ENCODE measurements around the gene BRD1.

GRCh38 chr22:49793871-49794270 lies 33.8 kb downstream of the BRD1 start:
- no peak for TF ChIP-seq SIN3A (IDR thresholded peaks at IDR 0.05; ENCODE audit: borderline replicate concordance, insufficient read depth, low read length)
- no peak for TF ChIP-seq TAF1 (IDR thresholded peaks at IDR 0.05; ENCODE audit: borderline replicate concordance, insufficient read depth, low read length)
- TF ChIP-seq REST (IDR thresholded peaks at IDR 0.05; ENCODE audit: insufficient read depth in 1 of 2, low read depth in 2 of 2, low read length in 2 of 2), result no peak
- TF ChIP-seq POLR2AphosphoS5 (IDR thresholded peaks at IDR 0.05; ENCODE audit: low read depth, low read length), result no peak
